Stimulated activated CD4-positive, alpha-beta T cell treated with anti-CD3 and anti-CD28 coated beads, Interleukin-2, amount 100 ng/mL, for 48 hours (primary cell): ENCODE results near the gene FCN1.

Experiments used
- DNase-seq, 2 donors: peaks; one replicate each; pipeline ENCODE4 v3.0.0-alpha.2; 2020

FCN1 gene

GRCh38 chr9:134889386-134890154 is 28.1 kb downstream of the FCN1 start:
- no peak for DNase-seq

- DNase-seq, result no peak
These were observed 29.0 kb downstream of the FCN1 start for GRCh38 chr9:134888603-134889190.

- no peak for DNase-seq
These were observed 29.8 kb downstream of the FCN1 start for GRCh38 chr9:134887686-134888602.

- DNase-seq, result no peak
These were observed 30.5 kb downstream of the FCN1 start for GRCh38 chr9:134887219-134887618.

GRCh38 chr9:134886413-134886913 is 31.2 kb downstream of the FCN1 start:
- no peak for DNase-seq

GRCh38 chr9:134885679-134886412 is 31.9 kb downstream of the FCN1 start:
- DNase-seq, result no peak

GRCh38 chr9:134885001-134885678 is 32.6 kb downstream of the FCN1 start:
- no peak for DNase-seq

GRCh38 chr9:134884492-134884891 is 33.2 kb downstream of the FCN1 start:
- DNase-seq, result no peak

GRCh38 chr9:134883040-134883782 is 34.5 kb downstream of the FCN1 start:
- DNase-seq, result no peak

GRCh38 chr9:134882204-134882785 is 35.4 kb downstream of the FCN1 start:
- DNase-seq, result no peak

- no peak for DNase-seq
These were observed 36.4 kb downstream of the FCN1 start for GRCh38 chr9:134881313-134881670.

GRCh38 chr9:134880484-134881312 is 37.0 kb downstream of the FCN1 start, which contains the start of gene FCN2:
Gene FCN2, plus strand, starts transcription at chr9:134880810. Its CDS starts 12 bp downstream, at chr9:134880822.
- DNase-seq, result no peak

GRCh38 chr9:134879664-134880483 is 37.8 kb downstream of the FCN1 start:
- no peak for DNase-seq

GRCh38 chr9:134877541-134877940 is 40.2 kb downstream of the FCN1 start:
- no peak for DNase-seq

GRCh38 chr9:134875371-134875770 is 42.3 kb downstream of the FCN1 start:
- no peak for DNase-seq

GRCh38 chr9:134872482-134873231 is 45.1 kb downstream of the FCN1 start:
- DNase-seq, result no peak

- DNase-seq, result no peak
These were observed 45.9 kb downstream of the FCN1 start for GRCh38 chr9:134871697-134872340.
